K562 (cell line): ENCODE measurements around the gene TCF3. TPM values are rescaled to one million over a fixed set of nuclear protein-coding genes. Genes with fewer than 3 reads are reported as not detected.

ENCODE experiments used
- BRF1 ChIP-seq: IDR thresholded peaks from 3 replicates; pipeline ENCODE4 v1.6.1; 2011; ENCODE audit warnings: borderline replicate concordance, mild to moderate bottlenecking; ENCODE audit not compliant: insufficient read length; ENCODE audit errors: extremely low read depth
- CHD4 ChIP-seq: fragments of 200-600 bp; sonication (generic); IDR thresholded peaks from 3 replicates; pipeline ENCODE4 v1.6.1; 2012; ENCODE audit warnings: low read depth, mild to moderate bottlenecking, mixed read lengths, low read length, inconsistent platforms; ENCODE audit not compliant: insufficient read depth, insufficient replicate concordance, poor library complexity, severe bottlenecking
- FOXK1 ChIP-seq: sonication (generic); formaldehyde crosslinking; IDR thresholded peaks from 2 replicates; pipeline ENCODE4 v1.8.0; 2022; ENCODE audit warnings: missing genetic modification reagents, mild to moderate bottlenecking, borderline replicate concordance
- HMG20B ChIP-seq: fragments of 250-450 bp; sonication (Bioruptor Pico); IDR thresholded peaks from 2 replicates; pipeline ENCODE4 v1.5.0; 2021; ENCODE audit warnings: mild to moderate bottlenecking
- MXI1 ChIP-seq: IDR thresholded peaks from 2 replicates; pipeline ENCODE4 v1.6.1; 2011; ENCODE audit warnings: low read depth, mild to moderate bottlenecking, improper control_type of control experiment, low read length
- NCOA2 ChIP-seq, 2 experiments: fragments of 450-650 bp; IDR thresholded peaks; 2 replicates each; pipeline ENCODE4 v1.6.1; 2018; ENCODE audit warnings: mild to moderate bottlenecking in 2 of 2, moderate library complexity in 1 of 2; ENCODE audit not compliant: partially characterized antibody in 2 of 2
- NONO ChIP-seq, 2 experiments: fragments of 200-400 bp in 1 of 2; fragments of 450-650 bp in 1 of 2; formaldehyde crosslinking in 1 of 2; IDR thresholded peaks; 2 replicates each; pipeline ENCODE4 v1.6.1; 2017; ENCODE audit warnings: low read depth in 2 of 2, mild to moderate bottlenecking in 2 of 2, moderate library complexity in 2 of 2, low read length in 1 of 2
- TBP ChIP-seq: optimal IDR thresholded peaks from 2 replicates; pipeline ENCODE3; 2011; ENCODE audit warnings: low read depth, low read length, improper control_type of control experiment
- TCF7 ChIP-seq: sonication (generic); IDR thresholded peaks from 2 replicates; pipeline ENCODE4 v1.6.1; 2016; ENCODE audit warnings: antibody characterized with exemption, borderline replicate concordance
- TFAP4 ChIP-seq: sonication (generic); formaldehyde crosslinking; IDR thresholded peaks from 2 replicates; pipeline ENCODE4 v1.8.0; 2022; ENCODE audit warnings: missing genetic modification reagents, mild to moderate bottlenecking, moderate library complexity, borderline replicate concordance
- ZC3H4 ChIP-seq: sonication (generic); formaldehyde crosslinking; IDR thresholded peaks from 2 replicates; pipeline ENCODE4 v1.9.0; 2021; ENCODE audit warnings: missing genetic modification reagents, borderline replicate concordance
- ZNF146 ChIP-seq: IDR thresholded peaks from one replicate; pipeline ENCODE4 v1.6.1; 2018; ENCODE audit warnings: missing compliant biosample characterization; ENCODE audit not compliant: unreplicated experiment
- ZNF316 ChIP-seq: fragments of 450-650 bp; IDR thresholded peaks from 2 replicates; pipeline ENCODE4 v1.6.1; 2016
- ZNF586 ChIP-seq: fragments of 450-650 bp; formaldehyde crosslinking; conservative IDR thresholded peaks from 2 replicates; pipeline ENCODE4 v1.4.0; 2020; ENCODE audit warnings: mild to moderate bottlenecking, moderate library complexity
- ZNF707 ChIP-seq: fragments of 250-450 bp; sonication (Bioruptor Pico); conservative IDR thresholded peaks from 2 replicates; pipeline ENCODE4 v1.8.0; 2022; ENCODE audit warnings: inconsistent platforms, mild to moderate bottlenecking, moderate library complexity
- polyA plus RNA-seq, 8 experiments: library from polyadenylated mRNA; depleted of rRNA in 4 of 8; stranded (reverse) in 5 of 8; unstranded in 3 of 8; fragments of >200 nt; fragmentation: Nextera tagmentation in 2 of 8; fragmentation: Illumina TruSeq in 1 of 8; extraction: Ambion mirVana in 2 of 8; extraction: Trizol in 1 of 8; gene quantifications; 2 replicates each; pipeline versions ENCODE4 v1.2.1 to v1.2.3, GENCODE V29; 2011 to 2014; ENCODE audit warnings: inconsistent platforms in 1 of 8, missing spikeins in 1 of 8
- total RNA-seq, 7 experiments: library from RNA; depleted of rRNA in 6 of 7; stranded (reverse); fragments of >200 nt in 6 of 7; fragmentation: Illumina TruSeq in 2 of 7; extraction: Trizol in 2 of 7; gene quantifications; 2 replicates each; pipeline versions ENCODE4 v1.2.1 to v1.2.3, GENCODE V29; 2011 to 2021; ENCODE audit warnings: low replicate concordance in 1 of 7
- TF ChIP-seq, protein P1 (sequence below): fragments of 450-650 bp; formaldehyde crosslinking; IDR thresholded peaks from 2 replicates; pipeline ENCODE4 v1.4.0; 2022; ENCODE audit warnings: missing genetic modification characterization
- TF ChIP-seq, protein P2 (sequence below): IDR thresholded peaks from 3 replicates; pipeline ENCODE4 v1.6.1; 2011; ENCODE audit warnings: borderline replicate concordance, mild to moderate bottlenecking, moderate library complexity; ENCODE audit not compliant: insufficient read length; ENCODE audit errors: extremely low read depth

Gene TCF3
- total and polyA plus RNA-seq, 9 of the 15 experiments (the other 6 are each of a cell fraction or from before 2014, with no cell fraction given), result 5.6 to 259 (median 84.0) TPM

GRCh38 chr19:1690699-1691307 is 38.4 kb upstream of the TCF3 start (continued):
- TF ChIP-seq CHD4 (no peak), MXI1 (peak; percentile 32; the same call in 1 of the 2 replicates), NONO (IDR thresholded peaks at IDR 0.05; ENCODE audit: low read depth in 2 of 2, low read length in 1 of 2) (no peak), ZNF586 (CRISPR knock-in tag) (no peak), BRF1 (no peak), FOXK1 (CRISPR knock-in tag) (no peak), TFAP4 (peak; percentile 85), ZNF316 (no peak), HMG20B (CRISPR knock-in tag) (no peak), ZC3H4 (CRISPR knock-in tag) (no peak), ZNF707 (CRISPR knock-in tag) (no peak), NCOA2 (IDR thresholded peaks at IDR 0.05; ENCODE audit: partially characterized antibody in 2 of 2) (no peak), TBP (no peak), ZNF146 (no peak), TCF7 (no peak)
- TF ChIP-seq, protein P1, sequence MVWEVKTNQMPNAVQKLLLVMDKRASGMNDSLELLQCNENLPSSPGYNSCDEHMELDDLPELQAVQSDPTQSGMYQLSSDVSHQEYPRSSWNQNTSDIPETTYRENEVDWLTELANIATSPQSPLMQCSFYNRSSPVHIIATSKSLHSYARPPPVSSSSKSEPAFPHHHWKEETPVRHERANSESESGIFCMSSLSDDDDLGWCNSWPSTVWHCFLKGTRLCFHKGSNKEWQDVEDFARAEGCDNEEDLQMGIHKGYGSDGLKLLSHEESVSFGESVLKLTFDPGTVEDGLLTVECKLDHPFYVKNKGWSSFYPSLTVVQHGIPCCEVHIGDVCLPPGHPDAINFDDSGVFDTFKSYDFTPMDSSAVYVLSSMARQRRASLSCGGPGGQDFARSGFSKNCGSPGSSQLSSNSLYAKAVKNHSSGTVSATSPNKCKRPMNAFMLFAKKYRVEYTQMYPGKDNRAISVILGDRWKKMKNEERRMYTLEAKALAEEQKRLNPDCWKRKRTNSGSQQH (CRISPR knock-in tag), result no peak
- TF ChIP-seq, protein P2, sequence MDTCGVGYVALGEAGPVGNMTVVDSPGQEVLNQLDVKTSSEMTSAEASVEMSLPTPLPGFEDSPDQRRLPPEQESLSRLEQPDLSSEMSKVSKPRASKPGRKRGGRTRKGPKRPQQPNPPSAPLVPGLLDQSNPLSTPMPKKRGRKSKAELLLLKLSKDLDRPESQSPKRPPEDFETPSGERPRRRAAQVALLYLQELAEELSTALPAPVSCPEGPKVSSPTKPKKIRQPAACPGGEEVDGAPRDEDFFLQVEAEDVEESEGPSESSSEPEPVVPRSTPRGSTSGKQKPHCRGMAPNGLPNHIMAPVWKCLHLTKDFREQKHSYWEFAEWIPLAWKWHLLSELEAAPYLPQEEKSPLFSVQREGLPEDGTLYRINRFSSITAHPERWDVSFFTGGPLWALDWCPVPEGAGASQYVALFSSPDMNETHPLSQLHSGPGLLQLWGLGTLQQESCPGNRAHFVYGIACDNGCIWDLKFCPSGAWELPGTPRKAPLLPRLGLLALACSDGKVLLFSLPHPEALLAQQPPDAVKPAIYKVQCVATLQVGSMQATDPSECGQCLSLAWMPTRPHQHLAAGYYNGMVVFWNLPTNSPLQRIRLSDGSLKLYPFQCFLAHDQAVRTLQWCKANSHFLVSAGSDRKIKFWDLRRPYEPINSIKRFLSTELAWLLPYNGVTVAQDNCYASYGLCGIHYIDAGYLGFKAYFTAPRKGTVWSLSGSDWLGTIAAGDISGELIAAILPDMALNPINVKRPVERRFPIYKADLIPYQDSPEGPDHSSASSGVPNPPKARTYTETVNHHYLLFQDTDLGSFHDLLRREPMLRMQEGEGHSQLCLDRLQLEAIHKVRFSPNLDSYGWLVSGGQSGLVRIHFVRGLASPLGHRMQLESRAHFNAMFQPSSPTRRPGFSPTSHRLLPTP, result no peak
